B cell (primary cell): ENCODE data around the gene RGP1. TPM values are rescaled to one million over a fixed set of nuclear protein-coding genes. Genes with fewer than 3 reads are reported as not detected.
A peak's percentile ranks its signal among the peaks of the same experiment; 100 is the strongest.

ENCODE experiments used
- ATAC-seq: fragments of 200-7000 bp; cut with Tn5 transposase; one replicate; pipeline ENCODE4 v1.10.0; 2021; ENCODE audit warnings: low read depth, mild to moderate bottlenecking, moderate number of reproducible peaks, moderate library complexity
- CTCF ChIA-PET: fragments of 350-600 bp; sonication (Branson Sonifier 250); formaldehyde crosslinking; loops from one replicate; lab custom pipeline; 2021; ENCODE audit warnings: antibody characterized with exemption, inconsistent platforms; lab: Charles Lee
- POLR2A ChIA-PET: fragments of 350-600 bp; sonication (Branson Sonifier 250); formaldehyde crosslinking; loops from one replicate; lab custom pipeline; 2021; ENCODE audit warnings: antibody characterized with exemption; lab: Charles Lee
- DNase-seq: peaks from one replicate; pipeline ENCODE4 v3.0.0; 2013
- H2AFZ ChIP-seq: 2 replicates; pipeline ENCODE4 v1.6.1; 2012; ENCODE audit warnings: mild to moderate bottlenecking, low read depth, low read length; ENCODE audit not compliant: insufficient read depth, poor library complexity, severe bottlenecking
- H3K27ac ChIP-seq, 2 donors: 1 replicate in 1 of 2; 2 replicates in 1 of 2; pipeline ENCODE4 v1.5.1; 2012 to 2013; ENCODE audit warnings: low read length in 2 of 2, mild to moderate bottlenecking in 2 of 2, moderate library complexity in 1 of 2
- H3K27me3 ChIP-seq, 4 experiments: fragments of 200-600 bp in 1 of 4; sonication (generic) in 1 of 4; replicated peaks in 1 of 4; 1 replicate in 2 of 4; 2 replicates in 2 of 4; pipeline versions ENCODE4 v1.6.1 to v1.7.0; 2013 to 2016; ENCODE audit warnings: low read length in 3 of 4, mild to moderate bottlenecking in 2 of 4, mixed read lengths in 1 of 4, moderate library complexity in 1 of 4; ENCODE audit not compliant: insufficient read depth in 4 of 4, control insufficient read depth in 3 of 4; ENCODE audit errors: control extremely low read depth in 1 of 4
- H3K36me3 ChIP-seq, 2 experiments: replicated peaks in 1 of 2; 1 replicate in 1 of 2; 2 replicates in 1 of 2; pipeline versions ENCODE4 v1.6.1 to v1.7.1; 2013; ENCODE audit warnings: low read length in 1 of 2; ENCODE audit not compliant: insufficient read depth in 2 of 2, control insufficient read depth in 1 of 2; ENCODE audit errors: control extremely low read depth in 1 of 2, extremely low read depth in 1 of 2
- H3K4me1 ChIP-seq, 2 donors: fragments of 200-600 bp in 1 of 2; sonication (generic) in 1 of 2; 1 replicate in 1 of 2; 2 replicates in 1 of 2; pipeline versions ENCODE4 v1.5.1 to v1.6.1; 2013 to 2017; ENCODE audit warnings: low read length in 2 of 2; ENCODE audit not compliant: control insufficient read depth in 2 of 2, insufficient read depth in 2 of 2
- H3K4me2 ChIP-seq: replicated peaks from 2 replicates; pipeline ENCODE3; 2012; ENCODE audit warnings: mild to moderate bottlenecking, low read depth, low read length; ENCODE audit not compliant: poor library complexity, severe bottlenecking
- H3K4me3 ChIP-seq, 5 experiments: fragments of 200-600 bp in 1 of 5; sonication (generic) in 1 of 5; 1 replicate in 3 of 5; 2 replicates in 2 of 5; pipeline versions ENCODE4 v1.5.1 to v1.7.0; 2011 to 2016; ENCODE audit warnings: low read length in 4 of 5, mild to moderate bottlenecking in 4 of 5, low read depth in 2 of 5, control low read depth in 1 of 5, moderate library complexity in 1 of 5; ENCODE audit not compliant: insufficient read depth in 1 of 5; ENCODE audit errors: control extremely low read depth in 1 of 5, extremely low read depth in 1 of 5
- H3K79me2 ChIP-seq: fragments of 200-600 bp; sonication (generic); one replicate; pipeline ENCODE4 v1.6.0; 2016; ENCODE audit warnings: low read length; ENCODE audit not compliant: control insufficient read depth, insufficient read depth
- H3K9ac ChIP-seq: fragments of 200-600 bp; sonication (generic); 2 replicates; pipeline ENCODE4 v1.6.1; 2017; ENCODE audit warnings: mild to moderate bottlenecking, low read length, moderate library complexity
- H3K9me3 ChIP-seq, 3 donors: one replicate each; pipeline versions ENCODE4 v1.6.1 to v1.7.1; 2013; ENCODE audit warnings: low read length in 2 of 3; ENCODE audit not compliant: control insufficient read depth in 2 of 3, insufficient read depth in 1 of 3; ENCODE audit errors: control extremely low read depth in 1 of 3
- H4K20me1 ChIP-seq: 2 replicates; pipeline ENCODE4 v1.6.0; 2012; ENCODE audit warnings: mild to moderate bottlenecking, low read length; ENCODE audit not compliant: insufficient read depth, control insufficient read depth, poor library complexity, severe bottlenecking
- H3K27ac Mint-ChIP-seq: one replicate; pipeline ENCODE4 v1.8.0; 2021; ENCODE audit warnings: mixed read lengths
- H3K27me3 Mint-ChIP-seq: one replicate; pipeline ENCODE4 v1.8.0; 2021; ENCODE audit warnings: mixed read lengths
- H3K4me1 Mint-ChIP-seq: one replicate; pipeline ENCODE4 v1.8.0; 2021; ENCODE audit warnings: mixed read lengths
- H3K4me3 Mint-ChIP-seq: one replicate; pipeline ENCODE4 v1.8.0; 2021; ENCODE audit warnings: mixed read lengths
- H3K9me3 Mint-ChIP-seq: one replicate; pipeline ENCODE4 v1.8.0; 2022; ENCODE audit warnings: mixed read lengths; ENCODE audit not compliant: insufficient read depth
- CTCF ChIP-seq: fragments of 200-600 bp; IDR thresholded peaks from one replicate; pipeline ENCODE4 v1.8.0; 2022; ENCODE audit warnings: antibody characterized with exemption, mild to moderate bottlenecking
- EZH2 ChIP-seq: IDR thresholded peaks from 2 replicates; pipeline ENCODE4 v1.6.1; 2012; ENCODE audit warnings: borderline replicate concordance, low read depth, mild to moderate bottlenecking, moderate library complexity, low read length; ENCODE audit not compliant: insufficient read depth, poor library complexity, severe bottlenecking
- WGBS: methylation state at CpG from one replicate; pipeline ENCODE4 v1.1.5; 2013; ENCODE audit warnings: missing lambda C conversion rate; ENCODE audit not compliant: insufficient coverage; 5-methylcytosine and 5-hydroxymethylcytosine counted together
- intact Hi-C: fragments of 100-400 bp; cut with micrococcal nuclease; formaldehyde crosslinking; loops from one replicate; pipeline ENCODE4 v1.10.0; 2022
- polyA plus RNA-seq: library from polyadenylated mRNA; depleted of rRNA; stranded (reverse); fragments of >200 nt; gene quantifications from 2 replicates; pipeline ENCODE4 v1.2.3, GENCODE V29; 2012
- total RNA-seq, 2 donors: library from RNA; stranded (reverse); fragments of 120-200 nt in 1 of 2; gene quantifications; 1 replicate in 1 of 2; 2 replicates in 1 of 2; pipeline versions ENCODE4 v1.2.3 to v1.2.4, GENCODE V29; 2013 to 2022

RGP1 gene
- total and polyA plus RNA-seq, 2 donors (not counting 1 experiment from before 2014, with no cell fraction given): 17.6 to 42.3 TPM

GRCh38 chr9:35743880-35744518 lies 5.1 kb upstream of the RGP1 start:
- H3K27me3 Mint-ChIP-seq: no peaks in the 10 kb centered on the region
- H2AFZ ChIP-seq: no peak overlapping the region
- no peak overlapping the region for H3K4me3 Mint-ChIP-seq
- ChIA-PET CTCF (interaction anchor here (1.1 to 9.4 kb wide), 5 partner anchors 9 to 82 kb away, joined by 3 to 142 read pairs (median 7); partner anchors contain the start of genes CREB3 and TLN1), POLR2A (interaction anchor here (0.6 kb wide), 1 partner anchor 23 kb away, joined by 7 read pairs; no protein-coding TSS in a partner anchor)
- no peak for ATAC-seq
- intact Hi-C loops: no loop called here
- H3K9me3 ChIP-seq: no peaks in the 10 kb centered on the region
- no peak overlapping the region for H3K27ac ChIP-seq
- H3K36me3 ChIP-seq: peaks cover 0 to 55% of the 10 kb centered on the region in 2 experiments
- H3K4me1 Mint-ChIP-seq: peaks cover 37% of the 10 kb centered on the region
- no peak for TF ChIP-seq EZH2
- TF ChIP-seq CTCF: no peak
- no peaks in the 10 kb centered on the region for H3K9me3 Mint-ChIP-seq
- peaks cover 28 to 34% of the 10 kb centered on the region in 2 donors for H3K4me1 ChIP-seq
- WGBS: 100% methylated on average over 1 of the region's 8 CpGs
- DNase-seq: no peak
- no peak overlapping the region for H3K4me2 ChIP-seq
- H3K9ac ChIP-seq: no peak overlapping the region
- no peak overlapping the region for H3K4me3 ChIP-seq
- H3K27me3 ChIP-seq: no peaks in the 10 kb centered on the region
- no peak overlapping the region for H3K27ac Mint-ChIP-seq
- H3K79me2 ChIP-seq: peaks cover 71% of the 10 kb centered on the region
- peaks cover 44% of the 10 kb centered on the region for H4K20me1 ChIP-seq

- Mint-ChIP-seq H3K27ac (no peak overlapping the region), H3K9me3 (no peaks in the 10 kb centered on the region), H3K4me1 (peaks cover 48% of the 10 kb centered on the region), H3K4me3 (peak overlapping the region; percentile 43), H3K27me3 (no peaks in the 10 kb centered on the region)
- peak overlapping the region; percentile 13 for H3K4me2 ChIP-seq
- ChIA-PET CTCF (interaction anchor here (0.7 to 9.4 kb wide), 5 partner anchors 11 to 135 kb away, joined by 4 to 142 read pairs (median 7); partner anchors contain the start of genes CREB3 and TLN1), POLR2A (no interaction called here)
- TF ChIP-seq EZH2 (no peak), CTCF (no peak)
- peaks cover 37 to 44% of the 10 kb centered on the region in 2 donors for H3K4me1 ChIP-seq
- H3K9ac ChIP-seq: no peak overlapping the region
- no peak overlapping the region for H3K4me3 ChIP-seq
- ATAC-seq (no peak), DNase-seq (no peak)
- peaks cover 44% of the 10 kb centered on the region for H4K20me1 ChIP-seq
- intact Hi-C loops: no loop called here
- no peak overlapping the region for H2AFZ ChIP-seq
- WGBS: 83% methylated on average over 1 of the region's 1 CpG
- H3K9me3 ChIP-seq: no peaks in the 10 kb centered on the region
- no peaks in the 10 kb centered on the region for H3K27me3 ChIP-seq
- peaks cover 76% of the 10 kb centered on the region for H3K79me2 ChIP-seq
- H3K36me3 ChIP-seq: peaks cover 0 to 42% of the 10 kb centered on the region in 2 experiments
- no peak overlapping the region for H3K27ac ChIP-seq
These were observed 3.5 kb upstream of the RGP1 start for GRCh38 chr9:35745569-35745968.
